Measurements from ENCODE around the gene HMX1. TPM values are rescaled to one million over a fixed set of nuclear protein-coding genes. Genes with fewer than 3 reads are reported as not detected.

The HMX1 gene
- polyA plus RNA-seq, 1 of the 3 experiments (the other 2 are of a cell fraction), result 0.20 TPM

- Histone ChIP-seq H3F3A (replicated peaks; ENCODE audit: insufficient read depth) (no peaks in the 10 kb centered on the region), H2AFZ (ENCODE audit: low read depth) (no peak overlapping the region), H3K36me3 (replicated peaks in 1 of 2; ENCODE audit: control insufficient read depth in 1 of 2, insufficient read depth in 2 of 2, low read length in 1 of 2) (no peaks in the 10 kb centered on the region), H4K20me1 (ENCODE audit: insufficient read depth) (no peaks in the 10 kb centered on the region), H3K9me3 (no peaks in the 10 kb centered on the region), H3K27ac (ENCODE audit: low read depth in 2 of 2, low read length in 1 of 2) (peak overlapping the region in 1 of 2 experiments; percentile 56; a peak in 2 of 4 replicates), H3K9ac (no peak overlapping the region), H3K4me3 (ENCODE audit: low read depth in 2 of 2, low read length in 1 of 2) (no peak overlapping the region), H3K27me3 (ENCODE audit: insufficient read depth) (no peaks in the 10 kb centered on the region), H3K4me1 (ENCODE audit: control insufficient read depth in 1 of 2, insufficient read depth in 2 of 2, low read depth in 1 of 2, low read length in 1 of 2) (peaks cover 0 to 20% of the 10 kb centered on the region in 2 experiments; a peak in 1 of 4 replicates), H3K9me2 (no peaks in the 10 kb centered on the region), H3K4me2 (no peak overlapping the region), H3K79me2 (ENCODE audit: insufficient read depth) (no peaks in the 10 kb centered on the region)
- ChIA-PET CTCF (interaction anchor here (0.9 to 2.7 kb wide), 4 partner anchors 12 to 130 kb away, joined by 3 to 17 read pairs (median 7); no protein-coding TSS in a partner anchor), POLR2A (no interaction called here)
- WGBS (ENCODE audit: low lambda C conversion rate), result 42% methylated on average over 5 of the region's 11 CpGs
- TF ChIP-seq ZBTB33 (IDR thresholded peaks at IDR 0.05; ENCODE audit: borderline replicate concordance, low read depth) (no peak), PBX3 (IDR thresholded peaks at IDR 0.05) (no peak), TCF12 (IDR thresholded peaks at IDR 0.05) (no peak), EP300 (IDR thresholded peaks at IDR 0.05; ENCODE audit: borderline replicate concordance in 1 of 2, low read depth in 1 of 2, low read length in 1 of 2) (no peak), NRF1 (IDR thresholded peaks at IDR 0.05; ENCODE audit: low read depth, low read length) (no peak), FOSL2 (IDR thresholded peaks at IDR 0.05; ENCODE audit: borderline replicate concordance, low read depth) (no peak), ELF1 (IDR thresholded peaks at IDR 0.05) (no peak), YY1 (IDR thresholded peaks at IDR 0.05; ENCODE audit: low read depth) (no peak), CHD2 (IDR thresholded peaks at IDR 0.05; ENCODE audit: low read length, partially characterized antibody) (no peak), CTCF (IDR thresholded peaks at IDR 0.05) (no peak)
- peak; percentile 56 for DNase-seq
Measured at GRCh38 chr4:8818063-8818881, 53.4 kb downstream of the HMX1 start.

- Histone ChIP-seq H4K20me1 (ENCODE audit: insufficient read depth) (no peaks in the 10 kb centered on the region), H3K27ac (ENCODE audit: low read depth in 2 of 2, low read length in 1 of 2) (peak overlapping the region in 1 of 2 experiments; percentile 56; a peak in 2 of 4 replicates), H3F3A (replicated peaks; ENCODE audit: insufficient read depth) (no peaks in the 10 kb centered on the region), H2AFZ (ENCODE audit: low read depth) (no peak overlapping the region), H3K9me2 (no peaks in the 10 kb centered on the region), H3K4me2 (no peak overlapping the region), H3K27me3 (ENCODE audit: insufficient read depth) (no peaks in the 10 kb centered on the region), H3K4me3 (ENCODE audit: low read depth in 2 of 2, low read length in 1 of 2) (no peak overlapping the region), H3K36me3 (replicated peaks in 1 of 2; ENCODE audit: control insufficient read depth in 1 of 2, insufficient read depth in 2 of 2, low read length in 1 of 2) (no peaks in the 10 kb centered on the region), H3K9me3 (no peaks in the 10 kb centered on the region), H3K4me1 (ENCODE audit: control insufficient read depth in 1 of 2, insufficient read depth in 2 of 2, low read depth in 1 of 2, low read length in 1 of 2) (peaks cover 0 to 20% of the 10 kb centered on the region in 2 experiments; a peak in 1 of 4 replicates), H3K9ac (no peak overlapping the region), H3K79me2 (ENCODE audit: insufficient read depth) (no peaks in the 10 kb centered on the region)
- peak; percentile 36 for DNase-seq
- TF ChIP-seq RXRA (IDR thresholded peaks at IDR 0.05; ENCODE audit: borderline replicate concordance, low read depth) (no peak), RFX5 (IDR thresholded peaks at IDR 0.05; ENCODE audit: low read length) (no peak), SMC3 (IDR thresholded peaks at IDR 0.05; ENCODE audit: low read depth, low read length) (no peak), TEAD4 (IDR thresholded peaks at IDR 0.05; ENCODE audit: borderline replicate concordance, insufficient read depth) (no peak), FOXJ3 (CRISPR knock-in tag; IDR thresholded peaks at IDR 0.05) (no peak), NRF1 (IDR thresholded peaks at IDR 0.05; ENCODE audit: low read depth, low read length) (no peak)
- CTCF ChIA-PET, result interaction anchor here (1.3 to 2.3 kb wide), 2 partner anchors 23 to 129 kb away, joined by 4 to 17 read pairs; no protein-coding TSS in a partner anchor
- POLR2A ChIA-PET, result no interaction called here
- no CpG with 5 or more reads among the region's 5 CpGs for WGBS (ENCODE audit: low lambda C conversion rate)
Measured at GRCh38 chr4:8817813-8818062, 53.9 kb downstream of the HMX1 start.

All from SK-N-SH (cell line).